Spleen (tissue), 11 donors: ENCODE data around the gene WWTR1. TPM values are rescaled to one million over a fixed set of nuclear protein-coding genes. Genes with fewer than 3 reads are reported as not detected.
A peak's percentile ranks its signal among the peaks of the same experiment; 100 is the strongest.

ENCODE experiments used
- DNase-seq: peaks from one replicate; pipeline ENCODE4 v3.0.0-alpha.2; 2020
- H3K27ac ChIP-seq, 8 donors: fragments of 200-600 bp; sonication (generic) in 7 of 8; 1 replicate in 4 of 8; 2 replicates in 4 of 8; pipeline versions ENCODE4 v1.5.0 to v1.8.0; 2016 to 2021; ENCODE audit warnings: inconsistent platforms in 4 of 8, mild to moderate bottlenecking in 4 of 8, moderate library complexity in 1 of 8
- H3K27me3 ChIP-seq, 7 donors: fragments of 200-600 bp; sonication (generic) in 6 of 7; replicated peaks in 1 of 7; 1 replicate in 4 of 7; 2 replicates in 3 of 7; pipeline versions ENCODE4 v1.5.0 to v1.8.0; 2016 to 2021; ENCODE audit warnings: inconsistent platforms in 3 of 7, mild to moderate bottlenecking in 1 of 7
- H3K36me3 ChIP-seq, 6 donors: fragments of 200-600 bp; sonication (generic) in 5 of 6; 1 replicate in 4 of 6; 2 replicates in 2 of 6; pipeline versions ENCODE4 v1.5.0 to v1.8.0; 2016 to 2021; ENCODE audit warnings: inconsistent platforms in 2 of 6
- H3K4me1 ChIP-seq, 6 donors: fragments of 200-600 bp; sonication (generic) in 5 of 6; 1 replicate in 3 of 6; 2 replicates in 3 of 6; pipeline versions ENCODE4 v1.5.0 to v1.8.0; 2016 to 2021; ENCODE audit warnings: inconsistent platforms in 3 of 6
- H3K4me3 ChIP-seq, 8 donors: fragments of 200-600 bp; sonication (generic) in 7 of 8; 1 replicate in 4 of 8; 2 replicates in 4 of 8; pipeline versions ENCODE4 v1.5.0 to v1.8.0; 2016 to 2021; ENCODE audit warnings: inconsistent platforms in 4 of 8, mild to moderate bottlenecking in 4 of 8, moderate library complexity in 2 of 8
- H3K9me3 ChIP-seq, 8 donors: fragments of 200-600 bp; sonication (generic) in 7 of 8; 1 replicate in 4 of 8; 2 replicates in 4 of 8; pipeline versions ENCODE4 v1.5.0 to v1.8.0; 2016 to 2021; ENCODE audit warnings: inconsistent platforms in 4 of 8
- CTCF ChIP-seq, 11 experiments: fragments of 200-600 bp in 7 of 11; fragments of 450-650 bp in 4 of 11; sonication (generic) in 4 of 11; IDR thresholded peaks in 8 of 11; conservative IDR thresholded peaks in 3 of 11; 1 replicate in 7 of 11; 2 replicates in 4 of 11; pipeline versions ENCODE4 v1.4.0 to v1.8.0; 2016 to 2021; ENCODE audit warnings: antibody characterized with exemption in 11 of 11, inconsistent platforms in 4 of 11, mild to moderate bottlenecking in 1 of 11
- POLR2A ChIP-seq, 3 donors: fragments of 450-650 bp; IDR thresholded peaks; one replicate each; pipeline ENCODE4 v1.5.1; 2017; ENCODE audit warnings: antibody characterized with exemption in 3 of 3, mild to moderate bottlenecking in 1 of 3
- POLR2AphosphoS5 ChIP-seq, 3 donors: sonication (generic); formaldehyde crosslinking; IDR thresholded peaks; one replicate each; pipeline ENCODE4 v1.5.1; 2017; ENCODE audit warnings: antibody characterized with exemption in 3 of 3
- WGBS, 5 donors: extraction: QIAGEN DNeasy Blood & Tissue Kit in 3 of 5; methylation state at CpG; one replicate each; pipeline versions ENCODE4 v1.1.5 to v1.1.7; 2013 to 2018; 5-methylcytosine and 5-hydroxymethylcytosine counted together
- intact Hi-C: fragments of 100-400 bp; cut with DNase I; formaldehyde crosslinking; loops from one replicate; pipeline ENCODE4 v1.15.0; 2023; ENCODE audit warnings: low total_unique reads
- polyA plus RNA-seq, 3 donors: library from polyadenylated mRNA; stranded (reverse); fragments of 200-250 nt; gene quantifications; one replicate each; pipeline ENCODE4 v1.2.1, GENCODE V29; 2013
- total RNA-seq, 7 donors: library from RNA; depleted of rRNA in 3 of 7; stranded (reverse); fragments of >200 nt in 3 of 7; fragmentation: NEBNext Ultra II Directional in 4 of 7; extraction: Animal tissue kit (Norgen Biotek cat#: 25700) in 4 of 7; gene quantifications; one replicate each; pipeline versions ENCODE4 v1.1.0 to v1.2.1, GENCODE V29; 2016 to 2021
- donor health status: healthy with polysubstance abuse.
- donor health status: DM: no; HTN: no; CAD: no; lungs with moderate emphysema.
- donor health status: DM: no; HTN: no; CAD: no.
- donor health status: Bipolar disorder and iron deficiency.
- donor health status: healthy.
- donor health status: DM: no; HTN: no; CAD: no.
- donor health status: DM: yes; HTN: yes; CAD: no.

Gene WWTR1
- total and polyA plus RNA-seq, 10 donors = 8.4 to 70.6 (median 57.0) TPM

GRCh38 chr3:149571381-149571780 is 86.4 kb downstream of the WWTR1 start:
- WGBS, 5 donors = 67 to 78% (median 75%) methylated on average over 2 of the region's 2 CpGs
- no peak overlapping the region for H3K27ac ChIP-seq
- H3K27me3 ChIP-seq = no peaks in the 10 kb centered on the region
- no peak for TF ChIP-seq POLR2AphosphoS5 (IDR thresholded peaks at IDR 0.05)
- no peak for TF ChIP-seq CTCF (IDR thresholded peaks at IDR 0.05 in 8 of 11, conservative IDR thresholded peaks at IDR 0.05 in 3 of 11)
- no peak for TF ChIP-seq POLR2A (IDR thresholded peaks at IDR 0.05)
- no peaks in the 10 kb centered on the region for H3K9me3 ChIP-seq
- H3K4me3 ChIP-seq = no peak overlapping the region
- DNase-seq = no peak
- intact Hi-C loops = no loop called here
- H3K36me3 ChIP-seq = peaks cover 0 to 7% (median 0%) of the 10 kb centered on the region in 6 donors
- H3K4me1 ChIP-seq = peaks cover 3 to 40% (median 9%) of the 10 kb centered on the region in 6 donors

GRCh38 chr3:149570016-149570415 is 87.8 kb downstream of the WWTR1 start:
- Histone ChIP-seq H3K27me3 (no peaks in the 10 kb centered on the region), H3K9me3 (no peaks in the 10 kb centered on the region), H3K36me3 (peaks cover 0 to 7% (median 0%) of the 10 kb centered on the region in 6 donors), H3K27ac (no peak overlapping the region), H3K4me1 (peaks cover 0 to 30% (median 5%) of the 10 kb centered on the region in 6 donors), H3K4me3 (no peak overlapping the region)
- DNase-seq = no peak
- WGBS, 5 donors = 94 to 97% (median 94%) methylated on average over 8 of the region's 8 CpGs
- TF ChIP-seq CTCF (IDR thresholded peaks at IDR 0.05 in 8 of 11, conservative IDR thresholded peaks at IDR 0.05 in 3 of 11) (no peak), POLR2A (IDR thresholded peaks at IDR 0.05) (no peak), POLR2AphosphoS5 (IDR thresholded peaks at IDR 0.05) (no peak)
- intact Hi-C loops = no loop called here

- Histone ChIP-seq H3K4me1 (peaks cover 0 to 19% (median 3%) of the 10 kb centered on the region in 6 donors), H3K27ac (peak overlapping the region in 5 of 8 donors; percentile 1 to 46 (median 38)), H3K36me3 (peaks cover 0 to 5% (median 0%) of the 10 kb centered on the region in 6 donors), H3K27me3 (no peaks in the 10 kb centered on the region), H3K4me3 (no peak overlapping the region), H3K9me3 (no peaks in the 10 kb centered on the region)
- intact Hi-C loops = no loop called here
- 43 to 76% (median 67%) methylated on average over 2 of the region's 2 CpGs for WGBS, 5 donors
- DNase-seq = no peak
- TF ChIP-seq CTCF (IDR thresholded peaks at IDR 0.05 in 8 of 11, conservative IDR thresholded peaks at IDR 0.05 in 3 of 11) (no peak), POLR2A (IDR thresholded peaks at IDR 0.05) (no peak), POLR2AphosphoS5 (IDR thresholded peaks at IDR 0.05) (no peak)
Observed at GRCh38 chr3:149567381-149567780, 90.4 kb downstream of the WWTR1 start.

- TF ChIP-seq POLR2AphosphoS5 (IDR thresholded peaks at IDR 0.05) = no peak
- TF ChIP-seq POLR2A (IDR thresholded peaks at IDR 0.05) = no peak
- TF ChIP-seq CTCF (IDR thresholded peaks at IDR 0.05 in 8 of 11, conservative IDR thresholded peaks at IDR 0.05 in 3 of 11) = no peak
- peaks cover 0 to 19% (median 3%) of the 10 kb centered on the region in 6 donors for H3K4me1 ChIP-seq
- no peaks in the 10 kb centered on the region for H3K27me3 ChIP-seq
- peak overlapping the region in 6 of 8 donors; percentile 1 to 46 (median 30) for H3K27ac ChIP-seq
- H3K36me3 ChIP-seq = no peaks in the 10 kb centered on the region
- 73 to 86% (median 81%) methylated on average over 6 of the region's 6 CpGs for WGBS, 5 donors
- intact Hi-C loops = no loop called here
- no peak overlapping the region for H3K4me3 ChIP-seq
- no peaks in the 10 kb centered on the region for H3K9me3 ChIP-seq
- DNase-seq = no peak
Observed at GRCh38 chr3:149566292-149566975, 91.4 kb downstream of the WWTR1 start.
